ENCODE data around the gene ANKRD60. TPM values are rescaled to one million over a fixed set of nuclear protein-coding genes. Genes with fewer than 3 reads are reported as not detected.

The ANKRD60 gene
- total RNA-seq, 1 donor from 2014 or later = not detected

DNA sequence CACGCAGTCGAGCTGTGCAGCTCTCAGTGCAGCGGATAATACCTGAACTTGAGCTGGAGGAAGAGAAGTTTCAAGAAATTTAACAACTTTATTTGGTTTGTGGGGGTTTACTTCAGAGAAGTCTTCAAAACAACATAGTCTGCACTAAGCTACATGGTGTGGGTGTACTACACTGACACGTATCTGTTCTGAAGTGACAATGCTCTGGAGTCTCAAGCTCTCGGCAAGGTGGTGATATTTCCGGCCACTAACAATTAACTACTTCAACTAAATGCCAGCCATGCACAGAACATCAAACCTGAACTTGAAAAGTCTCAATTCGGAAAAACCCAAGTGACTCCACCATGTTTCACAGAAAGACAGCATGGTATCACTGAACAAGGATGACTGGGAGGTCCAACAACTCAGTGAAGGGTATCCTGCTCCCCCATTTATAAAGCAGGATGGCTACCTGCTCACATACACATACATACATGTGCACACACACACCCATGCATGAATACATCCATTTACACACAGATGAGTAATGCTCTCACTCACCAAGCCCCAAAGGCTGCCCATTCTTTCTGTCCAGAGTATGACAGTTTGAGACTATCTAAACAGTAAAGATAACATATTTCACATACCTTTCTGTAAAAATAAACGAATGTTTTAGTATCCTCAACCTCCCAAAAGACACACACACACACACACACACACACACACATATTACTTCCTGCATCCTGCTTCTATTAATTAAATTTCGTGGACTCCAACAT is 15.4 kb upstream of the ANKRD60 start:
- TF ChIP-seq, protein P1, sequence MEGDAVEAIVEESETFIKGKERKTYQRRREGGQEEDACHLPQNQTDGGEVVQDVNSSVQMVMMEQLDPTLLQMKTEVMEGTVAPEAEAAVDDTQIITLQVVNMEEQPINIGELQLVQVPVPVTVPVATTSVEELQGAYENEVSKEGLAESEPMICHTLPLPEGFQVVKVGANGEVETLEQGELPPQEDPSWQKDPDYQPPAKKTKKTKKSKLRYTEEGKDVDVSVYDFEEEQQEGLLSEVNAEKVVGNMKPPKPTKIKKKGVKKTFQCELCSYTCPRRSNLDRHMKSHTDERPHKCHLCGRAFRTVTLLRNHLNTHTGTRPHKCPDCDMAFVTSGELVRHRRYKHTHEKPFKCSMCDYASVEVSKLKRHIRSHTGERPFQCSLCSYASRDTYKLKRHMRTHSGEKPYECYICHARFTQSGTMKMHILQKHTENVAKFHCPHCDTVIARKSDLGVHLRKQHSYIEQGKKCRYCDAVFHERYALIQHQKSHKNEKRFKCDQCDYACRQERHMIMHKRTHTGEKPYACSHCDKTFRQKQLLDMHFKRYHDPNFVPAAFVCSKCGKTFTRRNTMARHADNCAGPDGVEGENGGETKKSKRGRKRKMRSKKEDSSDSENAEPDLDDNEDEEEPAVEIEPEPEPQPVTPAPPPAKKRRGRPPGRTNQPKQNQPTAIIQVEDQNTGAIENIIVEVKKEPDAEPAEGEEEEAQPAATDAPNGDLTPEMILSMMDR (IDR thresholded peaks at IDR 0.05; ENCODE audit: insufficient read depth, low read length, severe bottlenecking) = no peak
- Histone ChIP-seq H3K36me3 (ENCODE audit: control insufficient read depth, insufficient read depth, low read length) (peaks cover 13% of the 10 kb centered on the region), H3K4me3 (ENCODE audit: low read depth, low read length) (no peak overlapping the region), H3K27me3 (ENCODE audit: control insufficient read depth, insufficient read depth, low read length) (no peaks in the 10 kb centered on the region)
- DNase-seq (ENCODE audit: low read depth) = no peak
- no peak for FAIRE-seq

DNA sequence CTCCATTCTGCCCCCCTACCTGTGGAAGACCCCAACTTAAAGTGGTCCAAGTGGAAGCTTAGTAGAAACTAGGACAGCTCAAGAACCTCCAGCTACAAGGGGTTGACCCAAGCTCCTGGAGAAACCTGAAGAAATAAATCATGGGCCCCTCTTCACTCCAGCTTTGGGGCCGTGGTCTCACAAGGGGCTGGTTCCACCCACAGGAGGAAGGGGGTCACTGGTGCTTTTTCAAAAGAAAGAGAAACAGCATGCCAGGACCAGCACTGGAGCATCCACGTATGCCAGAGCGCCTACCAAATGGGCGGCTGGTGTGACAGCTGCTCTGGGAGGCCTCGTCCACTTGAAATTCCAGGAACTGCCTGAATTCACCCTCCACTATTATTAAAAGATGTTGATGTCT is 14.4 kb upstream of the ANKRD60 start:
- H3K27me3 ChIP-seq (ENCODE audit: control insufficient read depth, insufficient read depth, low read length) = no peaks in the 10 kb centered on the region
- peaks cover 11% of the 10 kb centered on the region for H3K36me3 ChIP-seq (ENCODE audit: control insufficient read depth, insufficient read depth, low read length)
- H3K4me3 ChIP-seq (ENCODE audit: low read depth, low read length) = no peak overlapping the region
- FAIRE-seq = no peak
- TF ChIP-seq, protein P1 (IDR thresholded peaks at IDR 0.05; ENCODE audit: insufficient read depth, low read length, severe bottlenecking) = no peak
- no peak for DNase-seq (ENCODE audit: low read depth)

DNA sequence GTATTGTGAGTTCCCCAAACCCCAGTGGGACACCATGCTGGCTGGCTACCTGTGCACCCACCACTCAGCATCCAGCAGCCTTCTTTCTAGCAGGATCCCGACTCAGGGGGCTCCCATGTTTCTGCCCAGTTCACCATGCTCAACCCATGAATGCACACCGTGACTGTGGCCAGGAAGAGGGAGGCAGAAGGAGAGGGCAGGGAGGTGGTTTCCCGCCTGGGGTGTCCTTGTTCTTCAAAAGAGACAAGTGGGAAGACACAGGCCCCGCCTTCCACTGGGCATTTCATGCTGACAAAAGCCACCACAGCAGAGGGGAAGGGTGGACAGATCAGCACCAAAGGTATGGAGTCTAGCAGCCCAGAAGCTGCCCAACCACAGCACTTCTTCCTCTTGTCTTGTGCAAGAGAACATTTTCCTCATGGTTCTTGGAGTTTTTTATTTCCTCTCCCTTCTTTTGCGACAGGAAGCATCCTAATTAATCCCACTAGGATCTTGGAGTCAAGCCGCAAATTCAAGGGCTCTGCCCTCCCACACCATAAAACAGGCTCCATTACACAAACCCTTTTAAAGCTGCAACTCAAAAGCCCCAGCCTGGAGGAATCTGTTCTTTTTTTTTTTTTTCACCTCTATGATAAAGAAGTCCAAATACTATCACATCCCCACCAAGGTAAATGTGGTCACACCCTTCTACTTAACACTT is 13.5 kb upstream of the ANKRD60 start:
- no peak for DNase-seq (ENCODE audit: low read depth)
- TF ChIP-seq, protein P1 (IDR thresholded peaks at IDR 0.05; ENCODE audit: insufficient read depth, low read length, severe bottlenecking) = no peak
- Histone ChIP-seq H3K27me3 (ENCODE audit: control insufficient read depth, insufficient read depth, low read length) (no peaks in the 10 kb centered on the region), H3K36me3 (ENCODE audit: control insufficient read depth, insufficient read depth, low read length) (peaks cover 11% of the 10 kb centered on the region), H3K4me3 (ENCODE audit: low read depth, low read length) (no peak overlapping the region)
- no peak for FAIRE-seq

- TF ChIP-seq, protein P1 (IDR thresholded peaks at IDR 0.05; ENCODE audit: insufficient read depth, low read length, severe bottlenecking) = no peak
- Histone ChIP-seq H3K4me3 (ENCODE audit: low read depth, low read length) (no peak overlapping the region), H3K27me3 (ENCODE audit: control insufficient read depth, insufficient read depth, low read length) (no peaks in the 10 kb centered on the region), H3K36me3 (ENCODE audit: control insufficient read depth, insufficient read depth, low read length) (peaks cover 8% of the 10 kb centered on the region)
- FAIRE-seq (no peak), DNase-seq (ENCODE audit: low read depth) (no peak)
Measured at GRCh38 chr20:58240471-58240870, 12.0 kb upstream of the ANKRD60 start.

DNA sequence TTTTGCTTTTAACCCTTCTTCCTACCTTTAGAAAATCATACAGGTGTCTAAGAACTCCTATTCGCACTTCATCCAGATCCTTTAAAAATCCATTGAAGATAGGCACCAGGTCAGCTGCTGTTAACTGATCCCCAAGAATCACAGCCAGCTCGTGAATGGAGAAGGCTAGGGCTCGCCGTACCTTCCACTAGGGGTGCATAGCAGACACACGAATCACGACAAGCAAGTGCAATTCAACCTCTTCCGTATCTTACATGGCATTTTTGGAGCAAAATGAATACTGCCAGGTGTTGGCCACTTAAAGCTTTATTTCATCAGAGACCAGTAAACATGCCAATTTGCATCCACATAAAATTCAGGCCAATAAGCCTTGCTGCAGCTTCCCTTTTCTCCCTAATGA is 10.8 kb upstream of the ANKRD60 start:
- TF ChIP-seq, protein P1 (IDR thresholded peaks at IDR 0.05; ENCODE audit: insufficient read depth, low read length, severe bottlenecking) = peak; percentile 2
- H3K27me3 ChIP-seq (ENCODE audit: control insufficient read depth, insufficient read depth, low read length) = no peaks in the 10 kb centered on the region
- FAIRE-seq (no peak), DNase-seq (ENCODE audit: low read depth) (no peak)
- H3K4me3 ChIP-seq (ENCODE audit: low read depth, low read length) = no peak overlapping the region
- H3K36me3 ChIP-seq (ENCODE audit: control insufficient read depth, insufficient read depth, low read length) = peaks cover 10% of the 10 kb centered on the region
